ENCODE measurements around the gene CAMK4.
"Not testable (repeated sequence)": the region's sequence is repeated elsewhere in the genome, so short reads cannot be mapped to it uniquely, and the experiment has no call there.

CAMK4 gene

DNA sequence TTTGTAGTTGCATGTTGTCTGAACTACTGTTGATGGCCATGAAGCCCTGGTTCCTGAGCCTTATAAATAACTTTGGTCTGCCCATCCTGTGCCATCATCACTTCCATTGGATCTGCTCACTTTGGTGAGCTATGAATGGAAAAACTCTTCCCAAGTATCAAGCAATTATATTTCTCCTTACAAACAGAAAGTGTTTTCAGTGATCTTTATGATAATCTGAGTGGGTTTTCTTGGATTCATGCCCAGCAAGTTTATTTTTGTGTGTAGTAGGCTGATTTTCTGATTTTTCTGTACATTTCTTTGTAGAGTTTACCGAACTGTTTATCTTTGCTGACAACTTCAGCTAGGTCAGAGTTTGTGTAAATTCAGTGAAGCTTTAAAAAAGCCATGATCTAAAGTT, 31.0 kb downstream of the CAMK4 start:
- no peak for TF ChIP-seq CTCF (conservative IDR thresholded peaks at IDR 0.05; ENCODE audit: low read depth, low read length)
- H3K4me3 ChIP-seq (ENCODE audit: low read length), result no peak overlapping the region
- DNase-seq (ENCODE audit: low read depth), result no peak

- H3K4me3 ChIP-seq (ENCODE audit: low read length), result no peak overlapping the region
- no peak for DNase-seq (ENCODE audit: low read depth)
- TF ChIP-seq CTCF (conservative IDR thresholded peaks at IDR 0.05; ENCODE audit: low read depth, low read length), result no peak
These were observed 31.9 kb downstream of the CAMK4 start for GRCh38 chr5:111256128-111256527.

- DNase-seq (ENCODE audit: low read depth); H3K4me3 ChIP-seq (ENCODE audit: low read length): not testable (repeated sequence)
These were observed 33.4 kb downstream of the CAMK4 start for GRCh38 chr5:111257610-111258009.

DNA sequence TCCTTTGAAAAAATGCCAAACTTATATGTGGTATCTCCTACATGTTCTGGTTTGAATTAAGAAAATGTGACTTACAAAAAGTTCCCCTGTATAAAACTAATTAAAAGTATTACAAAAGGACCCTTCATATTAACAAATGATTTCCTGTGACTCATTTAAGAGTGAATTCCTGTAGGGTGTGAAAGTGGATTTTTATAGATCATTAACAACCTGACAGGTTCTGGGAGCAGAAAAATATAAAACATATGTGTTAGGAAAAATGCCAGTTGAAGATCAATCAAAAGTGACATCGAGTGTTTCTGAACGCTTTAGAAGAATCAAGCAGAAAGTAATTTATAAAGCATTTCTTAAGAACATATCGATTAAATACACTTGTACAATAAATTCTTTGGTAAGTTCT, 35.5 kb downstream of the CAMK4 start:
- DNase-seq (ENCODE audit: low read depth), result no peak
- no peak overlapping the region for H3K4me3 ChIP-seq (ENCODE audit: low read length)
- no peak for TF ChIP-seq CTCF (conservative IDR thresholded peaks at IDR 0.05; ENCODE audit: low read depth, low read length)

DNA sequence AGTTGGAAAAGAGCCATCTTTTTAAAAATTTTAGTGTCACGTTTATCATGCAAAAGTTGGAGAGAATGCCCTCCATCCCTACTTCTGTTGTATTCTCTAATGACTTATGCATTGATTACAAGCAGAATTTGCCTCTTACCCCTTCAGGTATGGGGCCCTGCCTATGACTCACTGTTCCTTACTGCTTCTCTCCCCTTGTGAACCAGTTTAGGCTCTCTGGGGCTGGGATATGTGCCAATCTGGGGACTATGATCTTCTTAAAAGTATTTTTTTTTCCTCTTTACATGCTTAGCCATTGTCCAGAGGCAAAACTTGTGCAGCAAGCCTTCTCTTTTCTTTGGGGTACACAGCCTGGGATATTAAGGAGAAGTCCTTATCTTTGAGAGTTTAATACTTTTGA, 37.4 kb downstream of the CAMK4 start:
- no peak overlapping the region for H3K4me3 ChIP-seq (ENCODE audit: low read length)
- DNase-seq (ENCODE audit: low read depth), result no peak
- TF ChIP-seq CTCF (conservative IDR thresholded peaks at IDR 0.05; ENCODE audit: low read depth, low read length), result no peak

DNA sequence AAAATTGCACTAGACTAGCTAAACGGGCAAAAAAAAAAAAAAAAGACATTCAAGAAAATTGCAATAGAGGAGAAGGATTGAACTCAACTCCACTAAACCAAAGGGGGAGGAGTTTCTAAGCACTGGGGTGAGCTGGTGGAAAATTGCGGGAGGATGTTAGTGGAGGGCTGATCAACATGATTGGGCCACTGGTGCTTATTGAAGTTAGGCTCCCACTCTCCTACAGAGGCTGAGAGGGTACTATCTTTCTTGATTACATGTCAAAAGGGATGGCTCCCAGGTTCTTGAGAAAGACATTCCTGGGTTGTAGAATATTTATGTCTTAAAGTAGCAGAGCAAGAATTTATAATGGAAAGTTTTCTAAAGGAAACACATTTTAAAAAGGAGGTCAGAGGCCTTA, 38.0 kb downstream of the CAMK4 start:
- H3K4me3 ChIP-seq (ENCODE audit: low read length), result no peak overlapping the region
- TF ChIP-seq CTCF (conservative IDR thresholded peaks at IDR 0.05; ENCODE audit: low read depth, low read length), result no peak
- DNase-seq (ENCODE audit: low read depth), result no peak

- H3K4me3 ChIP-seq (ENCODE audit: low read length), result no peak overlapping the region
- no peak for DNase-seq (ENCODE audit: low read depth)
- TF ChIP-seq CTCF (conservative IDR thresholded peaks at IDR 0.05; ENCODE audit: low read depth, low read length), result no peak
These were observed 38.6 kb downstream of the CAMK4 start for GRCh38 chr5:111262815-111263214.

- H3K4me3 ChIP-seq (ENCODE audit: low read length), result no peak overlapping the region
- DNase-seq (ENCODE audit: low read depth), result no peak
- TF ChIP-seq CTCF (conservative IDR thresholded peaks at IDR 0.05; ENCODE audit: low read depth, low read length), result no peak
These were observed 42.3 kb downstream of the CAMK4 start for GRCh38 chr5:111266491-111266890.

Data from retinal pigment epithelial cell (primary cell).